Nucleus accumbens (tissue), 56 donors: ENCODE results near the gene SDS.

Source experiments
- DNase-seq, 56 donors: peaks; one replicate each; lab custom pipeline; 2025; lab: John Stamatoyannopoulos, UW

Gene SDS

DNA sequence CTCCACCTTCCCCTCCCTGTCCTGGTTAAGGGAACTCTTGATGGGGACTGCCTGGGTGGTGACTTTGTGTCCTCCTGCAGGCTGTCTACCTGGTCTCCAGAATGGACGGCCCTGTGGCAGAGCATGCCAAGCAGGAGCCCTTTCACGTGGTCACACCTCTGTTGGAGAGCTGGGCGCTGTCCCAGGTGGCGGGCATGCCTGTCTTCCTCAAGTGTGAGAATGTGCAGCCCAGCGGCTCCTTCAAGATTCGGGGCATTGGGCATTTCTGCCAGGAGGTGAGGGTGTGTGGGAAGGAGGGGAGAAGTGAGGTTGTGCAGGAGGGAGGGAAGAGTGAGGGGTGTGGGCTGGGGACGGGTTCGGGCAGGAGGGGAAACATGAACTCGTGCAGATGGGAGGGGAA is 24.2 kb upstream of the SDS start:
- DNase-seq = no peak

DNA sequence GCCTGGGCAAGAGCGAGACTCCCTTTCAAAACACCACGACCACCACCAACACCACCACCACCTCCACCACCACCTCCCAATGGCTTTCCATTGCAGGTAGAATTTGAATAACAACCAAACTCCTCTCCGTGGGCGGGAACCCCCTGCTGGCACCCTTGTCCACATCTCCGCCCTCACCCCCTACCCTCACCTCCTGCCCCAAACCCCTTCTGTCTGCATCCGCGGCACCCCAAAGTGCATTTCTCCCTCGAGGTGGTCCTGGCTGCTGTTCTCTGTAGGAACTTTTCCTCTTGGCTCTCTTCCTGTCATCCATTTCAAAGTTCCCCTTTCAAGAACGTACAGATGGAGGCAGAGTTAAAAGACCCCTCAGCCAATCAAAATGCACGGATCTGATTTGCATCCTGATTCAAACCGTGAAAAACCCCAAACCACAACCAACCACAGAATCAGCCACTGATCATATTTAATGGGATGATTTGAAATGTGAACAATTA is 22.3 kb upstream of the SDS start:
- DNase-seq = no peak

DNA sequence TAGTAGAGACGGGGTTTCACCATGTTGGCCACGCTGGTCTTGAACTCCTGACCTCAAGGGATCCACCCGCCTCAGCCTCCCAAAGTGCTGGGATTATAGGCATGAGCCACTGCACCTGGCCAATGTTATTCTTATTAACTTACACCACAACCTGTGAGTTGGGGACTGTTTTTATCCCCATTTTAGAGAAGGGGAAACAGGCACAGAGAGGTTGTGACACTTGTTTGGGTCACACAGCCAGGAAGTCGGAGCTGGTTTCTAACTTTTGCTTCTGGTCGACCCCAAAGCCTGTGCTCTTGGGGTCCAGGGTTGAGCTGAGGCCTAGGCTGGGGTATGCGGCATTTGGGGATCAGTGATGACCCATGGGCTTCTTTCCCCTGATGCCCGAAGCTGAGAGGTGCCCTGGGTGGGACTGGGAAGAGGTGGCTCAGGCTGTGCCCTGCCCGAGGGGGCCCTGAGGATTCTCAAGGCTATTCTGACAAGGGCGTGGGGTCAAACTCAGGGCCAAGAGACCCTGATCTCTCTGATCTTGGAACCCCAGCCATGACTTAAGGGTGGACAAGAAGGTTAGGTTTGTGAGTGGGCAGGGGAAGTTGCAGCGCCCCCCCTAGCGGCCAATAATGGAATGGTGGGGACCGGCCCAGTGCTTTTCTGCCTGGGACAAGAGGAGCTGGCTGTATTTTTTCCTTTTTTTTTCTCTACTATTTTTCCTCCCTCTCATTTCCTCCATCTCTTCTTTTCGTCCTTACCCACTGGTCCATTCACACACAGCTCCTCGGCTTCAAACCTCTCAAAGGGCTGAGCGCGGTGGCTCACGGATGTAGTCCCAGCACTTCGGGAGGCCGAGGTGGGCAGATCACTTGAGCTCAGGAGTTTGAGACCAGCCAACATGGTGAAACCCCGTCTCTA is 21.5 kb upstream of the SDS start:
- peak in 39 of 56 donors; percentile 4 to 71 (median 24) for DNase-seq

DNA sequence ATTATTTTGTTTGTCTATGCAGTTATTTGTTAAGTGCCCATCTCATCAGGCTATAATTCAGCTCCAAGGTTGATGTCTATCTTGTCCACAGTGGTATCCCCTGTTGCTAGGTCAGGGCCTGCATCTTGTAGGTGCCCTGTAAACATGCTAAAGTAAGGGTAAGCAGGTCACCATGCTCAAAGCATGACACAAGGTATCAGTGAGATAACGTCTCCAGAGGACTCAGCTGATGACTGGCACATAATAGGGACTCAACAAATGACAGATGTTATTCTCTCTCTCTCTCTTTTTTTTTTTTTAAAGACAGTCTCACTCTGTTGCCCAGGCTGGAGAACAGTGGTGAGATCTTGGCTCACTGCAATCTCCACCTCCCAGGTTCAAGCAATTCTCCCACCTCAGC is 20.8 kb upstream of the SDS start:
- no peak for DNase-seq

DNA sequence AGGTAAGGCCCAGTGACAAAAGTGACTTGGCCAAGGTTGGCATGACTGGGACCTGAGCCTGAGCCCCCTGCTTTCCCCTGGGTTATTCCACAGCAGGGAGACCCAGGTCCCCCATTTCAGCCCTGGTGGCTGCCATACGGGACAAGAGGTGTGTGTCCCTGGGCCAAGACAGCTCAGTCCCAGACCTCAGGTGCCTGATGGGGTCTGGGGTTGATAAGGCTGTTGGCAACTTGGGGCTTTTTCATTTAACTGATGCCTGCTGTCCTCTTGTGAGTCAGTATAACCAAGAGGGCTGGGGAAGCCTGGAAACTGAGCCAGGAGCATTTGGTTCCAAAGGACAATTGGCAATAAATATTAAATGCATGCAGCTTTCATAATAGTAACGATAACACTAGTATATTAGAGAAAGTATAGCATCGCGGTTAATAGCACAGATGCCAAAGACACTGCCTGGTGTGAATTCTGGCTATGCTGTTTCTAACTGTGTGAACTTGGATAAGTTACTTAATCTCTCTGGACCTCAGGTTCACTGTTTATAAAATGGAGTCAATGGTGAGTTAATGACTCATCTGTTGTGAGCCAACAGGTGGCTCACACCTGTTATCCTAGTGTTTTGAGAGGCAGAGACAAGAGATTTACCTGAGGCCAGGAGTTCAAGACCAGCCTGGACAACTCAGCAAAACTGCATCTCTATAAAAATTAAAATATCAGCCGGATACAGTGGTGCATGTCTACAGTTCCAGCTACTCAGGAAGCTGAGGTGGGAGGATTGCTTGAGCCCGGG is 19.4 kb upstream of the SDS start:
- DNase-seq = no peak

DNA sequence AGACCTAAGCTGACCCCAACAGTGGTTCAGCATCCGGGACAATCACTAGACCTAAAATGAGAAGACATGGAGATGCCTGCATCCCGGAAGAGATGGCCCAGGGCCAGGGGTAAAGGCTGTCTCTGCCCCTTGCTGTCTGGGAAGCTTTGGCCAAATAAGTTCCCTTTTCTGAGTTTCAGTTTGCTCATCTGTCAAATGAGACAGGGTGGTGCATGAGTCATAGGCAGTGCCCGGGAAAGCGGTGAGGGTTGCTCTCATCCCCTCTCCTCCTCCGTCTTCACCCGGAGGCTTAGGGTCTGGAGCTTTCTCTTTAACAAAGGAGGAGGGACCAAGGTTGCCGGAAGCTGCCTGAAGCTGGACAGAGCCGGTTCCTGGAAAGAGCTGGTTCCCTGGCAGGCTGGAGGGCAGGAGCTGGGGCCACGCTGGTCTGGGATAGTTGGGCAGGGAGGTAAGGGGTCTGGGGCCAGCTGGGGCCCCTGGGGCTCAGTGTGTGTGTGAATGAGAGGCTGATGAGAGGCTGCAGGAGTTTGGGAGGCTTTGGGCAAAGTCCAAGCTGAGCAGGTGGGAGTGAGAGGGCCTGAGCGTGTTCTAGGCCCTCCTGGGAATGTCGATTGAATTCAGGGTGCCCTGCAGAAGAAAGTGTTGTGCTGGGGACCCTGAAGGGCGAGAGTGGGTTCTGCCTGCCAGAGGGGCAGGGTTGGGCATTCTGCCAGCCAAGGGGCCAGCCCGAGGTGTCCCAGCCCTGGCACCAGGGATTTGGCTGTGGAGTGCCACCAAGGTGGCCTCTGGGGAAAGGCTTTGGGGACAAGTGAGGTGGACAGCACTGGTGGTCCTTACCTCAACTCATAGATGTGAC is 18.6 kb upstream of the SDS start, which contains the start of gene SDSL:
TSS of gene SDSL (plus strand) at position 351 of the 856 bp plus-strand sequence. CDS start 5,603 bp downstream, outside the sequence.
- peak in 46 of 56 donors; percentile 3 to 74 (median 36) for DNase-seq

DNA sequence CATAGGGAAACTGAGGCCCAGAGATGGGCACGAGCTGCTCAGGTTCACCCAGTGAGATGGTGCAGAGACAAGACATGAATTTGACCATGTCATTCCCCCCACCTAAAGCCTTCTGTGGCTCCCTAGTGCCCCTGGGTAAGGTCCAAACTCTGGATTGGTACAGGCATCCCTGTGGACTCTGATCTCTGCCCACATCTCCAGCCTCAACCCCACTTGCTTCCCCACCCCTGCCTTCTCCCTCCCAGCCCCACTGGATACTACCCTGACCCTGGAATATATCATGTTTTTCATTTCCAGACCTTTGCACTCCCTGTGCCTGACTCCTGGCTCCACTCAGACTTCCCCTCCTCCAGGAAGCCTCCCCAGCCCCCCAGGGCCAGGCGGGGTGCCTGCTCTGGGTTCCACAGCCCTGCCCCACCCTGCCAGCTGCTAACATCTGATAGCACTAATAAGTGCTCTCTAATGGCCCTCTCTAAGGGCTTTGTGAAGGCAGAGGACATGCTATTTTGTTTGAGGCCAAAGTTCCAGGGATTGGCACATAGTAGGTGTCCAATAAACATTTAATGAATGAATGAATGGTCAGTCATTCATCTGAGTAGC is 17.4 kb upstream of the SDS start:
- DNase-seq = no peak

DNA sequence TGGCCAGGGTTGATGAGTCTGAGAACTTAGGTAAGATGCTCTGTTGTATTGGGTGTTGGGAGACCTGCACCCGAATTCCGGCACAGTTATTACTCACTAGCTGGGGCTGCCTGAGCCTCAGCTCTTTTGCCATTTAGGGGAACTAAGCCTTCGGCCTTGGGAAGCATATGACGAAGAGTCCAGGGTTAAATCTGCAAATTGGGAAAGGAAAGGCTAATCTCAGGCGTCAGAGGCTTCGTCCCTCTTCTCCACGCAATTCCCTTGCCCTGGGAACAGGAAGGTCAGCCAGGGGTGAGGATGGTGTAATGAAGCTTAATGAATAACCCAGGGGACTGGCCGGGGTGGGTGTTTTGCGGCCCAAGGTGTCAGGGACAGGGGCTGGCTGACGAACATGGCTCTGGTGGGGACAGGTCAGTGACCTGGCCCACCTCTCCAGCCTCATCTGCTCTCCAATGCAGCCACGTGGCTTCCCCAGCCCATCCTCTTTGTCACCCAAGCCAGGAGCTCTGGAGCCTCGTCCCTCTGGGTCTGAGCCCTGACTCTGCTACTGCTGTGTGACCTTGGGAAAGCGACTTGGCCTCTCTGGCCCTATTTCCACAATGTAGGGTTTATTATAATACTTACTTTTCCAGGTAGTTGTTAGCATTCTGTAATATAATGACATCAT is 14.7 kb upstream of the SDS start:
- no peak for DNase-seq

DNA sequence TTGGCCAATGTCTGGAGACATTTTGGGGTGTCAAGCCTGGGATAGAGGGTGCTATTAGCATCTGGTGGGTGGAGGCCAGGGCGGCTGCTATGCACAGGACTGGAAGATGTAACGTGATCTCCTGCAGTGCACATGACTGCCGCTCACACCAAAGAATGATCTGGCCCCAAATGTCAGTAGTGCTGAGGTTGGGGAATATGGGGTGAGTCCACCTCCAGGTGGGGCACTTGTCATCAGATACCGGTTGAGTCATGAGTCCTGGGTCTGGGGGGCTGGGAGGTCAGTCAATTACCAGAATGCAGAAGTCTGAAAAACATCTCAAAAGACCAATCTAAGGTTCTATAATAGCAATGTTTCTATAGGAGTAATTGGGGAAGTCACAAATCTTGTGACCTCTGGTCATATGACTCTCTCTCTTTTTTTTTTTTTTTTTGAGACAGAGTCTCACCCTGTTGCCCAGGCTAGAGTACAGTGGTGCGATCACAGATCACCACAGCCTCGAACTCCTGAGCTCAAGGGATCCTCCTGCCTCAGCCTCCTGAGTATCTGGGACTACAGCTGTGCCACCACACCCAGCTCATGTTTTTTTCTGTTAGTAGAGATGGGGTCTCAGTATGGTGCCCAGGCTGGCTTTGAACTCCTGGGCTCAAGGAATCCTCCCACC is 12.5 kb upstream of the SDS start:
- DNase-seq = no peak

DNA sequence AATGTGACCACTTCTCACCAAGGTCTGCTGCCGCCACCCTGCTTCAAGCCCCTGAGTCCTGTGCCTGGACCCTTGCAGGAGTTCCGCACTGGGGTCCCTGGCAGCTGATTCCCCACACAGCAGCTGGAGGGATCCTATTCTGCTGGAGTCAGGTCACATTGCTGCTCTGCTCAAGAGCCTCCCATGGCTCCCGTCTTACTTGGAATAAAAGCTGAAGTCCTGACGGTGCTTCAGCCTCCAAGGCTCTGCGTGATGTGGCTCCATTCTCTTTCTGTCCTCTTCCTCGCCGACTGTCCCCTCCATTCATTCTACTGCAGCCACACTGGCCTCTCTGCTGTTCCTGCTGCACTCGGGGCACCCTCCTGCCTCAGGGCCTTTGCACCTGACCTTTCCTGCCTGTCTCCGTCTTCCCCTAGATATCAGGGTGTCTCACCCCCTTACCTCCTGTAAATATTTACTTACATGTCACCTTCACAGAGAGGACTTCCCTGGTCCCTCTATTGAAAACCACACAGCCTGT is 10.9 kb upstream of the SDS start:
- no peak for DNase-seq

DNA sequence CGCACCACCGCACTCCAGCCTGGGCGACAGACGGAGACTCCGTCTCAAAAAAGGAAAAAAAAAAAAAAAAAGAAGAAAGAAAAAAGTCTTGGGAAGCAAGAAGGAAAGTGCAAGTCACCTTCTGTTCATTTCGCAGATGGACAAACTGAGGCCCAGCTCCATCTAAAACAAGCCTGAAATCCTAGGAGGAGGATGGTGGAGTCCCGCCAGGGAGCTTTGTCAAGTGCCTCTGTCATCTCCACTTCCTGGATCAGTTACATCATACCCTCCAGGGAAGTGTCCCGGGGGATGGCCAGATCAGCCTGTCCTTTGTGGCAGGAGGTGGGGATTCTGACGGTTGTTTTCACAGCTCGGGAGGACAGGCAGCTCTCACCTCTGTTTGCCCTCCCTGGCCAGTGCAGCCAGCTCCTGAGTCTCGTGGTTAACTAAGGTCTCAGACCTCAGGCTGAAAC is 9.8 kb upstream of the SDS start:
- DNase-seq = no peak

DNA sequence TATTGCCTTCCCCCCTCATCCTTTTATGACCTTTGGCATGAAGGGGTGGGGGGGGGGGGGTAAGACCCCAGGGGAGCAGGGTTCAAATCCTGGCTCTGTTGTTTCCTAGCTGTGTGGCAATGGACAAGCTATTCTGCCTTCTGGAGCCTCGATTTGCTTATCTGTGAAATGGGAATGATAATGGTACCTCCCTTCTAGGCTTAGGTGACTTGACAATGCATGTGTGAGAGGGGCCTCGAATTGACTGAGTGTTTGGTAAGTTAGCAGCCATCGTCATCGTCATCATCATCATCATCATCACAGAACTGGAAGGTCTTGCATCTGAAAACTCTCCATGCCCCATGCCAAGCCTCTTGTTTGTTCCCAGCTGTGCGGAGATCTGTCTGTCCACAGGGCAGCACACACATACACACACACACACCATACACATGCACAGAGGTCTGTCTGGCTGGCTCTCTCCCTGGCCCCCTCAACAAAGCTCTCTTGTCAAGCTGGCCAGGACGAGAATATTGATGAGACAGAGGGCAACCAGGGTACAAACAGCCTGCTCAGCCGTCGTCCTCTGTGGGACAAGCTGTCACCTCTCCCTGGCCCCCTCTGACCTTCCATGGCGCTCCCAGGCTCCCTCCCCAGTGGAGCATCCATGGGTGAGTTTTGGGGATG is 5.9 kb upstream of the SDS start:
- DNase-seq = peak in 13 of 56 donors; percentile 7 to 38 (median 25)

DNA sequence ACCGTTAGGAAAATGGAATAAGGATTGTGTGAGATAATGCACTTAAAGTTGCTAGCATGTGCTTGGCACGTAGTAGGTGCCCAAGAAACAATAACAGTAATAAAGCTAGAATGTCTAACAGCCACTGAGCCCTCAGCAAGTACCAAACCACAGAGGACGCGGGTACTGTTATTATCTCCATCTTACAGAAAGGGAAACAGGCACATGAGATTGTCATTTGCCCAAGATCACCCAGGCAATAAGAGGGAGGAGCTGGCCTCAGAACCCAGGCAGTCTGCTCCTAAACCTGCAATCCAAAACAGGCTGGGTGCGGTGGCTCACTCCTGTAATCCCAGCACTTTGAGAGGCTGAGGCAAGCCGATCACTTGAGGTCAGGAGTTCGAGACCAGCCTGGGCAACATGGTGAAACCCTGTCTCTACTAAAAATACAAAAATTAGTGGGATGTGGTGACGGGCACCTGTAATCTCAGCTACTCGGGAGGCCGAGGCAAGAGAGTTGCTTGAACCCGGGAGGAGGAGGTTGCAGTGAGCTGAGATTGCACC is 5.1 kb upstream of the SDS start:
- no peak for DNase-seq

DNA sequence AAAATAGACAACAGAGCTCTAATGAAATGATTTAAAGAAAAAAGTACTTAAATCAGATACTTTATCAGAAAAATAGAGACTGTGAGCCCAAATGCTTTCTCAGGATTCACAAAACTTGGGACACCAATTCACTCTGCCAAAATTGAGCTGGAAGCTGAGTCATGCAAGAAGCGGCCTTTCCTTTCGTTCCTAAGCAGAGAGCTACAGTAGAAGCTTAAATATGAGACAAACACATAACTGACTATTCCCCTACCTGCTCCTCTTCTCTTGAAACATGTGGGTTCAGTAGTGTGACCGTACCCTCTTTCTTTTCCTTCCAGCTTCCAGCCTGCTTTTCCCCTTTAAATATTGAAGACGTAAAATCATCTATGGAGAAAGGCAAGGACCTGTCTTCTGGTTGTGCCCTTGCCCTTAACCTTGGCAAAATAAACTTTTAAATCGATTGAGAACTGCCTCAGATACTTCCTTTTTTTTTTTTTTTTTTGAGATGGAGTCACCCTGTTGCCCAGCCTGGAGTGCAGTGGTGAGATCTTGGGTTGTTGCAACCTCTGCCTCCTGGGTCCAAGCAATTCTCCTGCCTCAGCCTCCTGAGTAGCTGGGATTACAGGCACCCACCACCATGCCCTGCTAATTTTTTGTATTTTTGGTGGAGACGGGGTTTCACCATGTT is 4.4 kb upstream of the SDS start:
- DNase-seq = peak in 1 of 56 donors; percentile 13

DNA sequence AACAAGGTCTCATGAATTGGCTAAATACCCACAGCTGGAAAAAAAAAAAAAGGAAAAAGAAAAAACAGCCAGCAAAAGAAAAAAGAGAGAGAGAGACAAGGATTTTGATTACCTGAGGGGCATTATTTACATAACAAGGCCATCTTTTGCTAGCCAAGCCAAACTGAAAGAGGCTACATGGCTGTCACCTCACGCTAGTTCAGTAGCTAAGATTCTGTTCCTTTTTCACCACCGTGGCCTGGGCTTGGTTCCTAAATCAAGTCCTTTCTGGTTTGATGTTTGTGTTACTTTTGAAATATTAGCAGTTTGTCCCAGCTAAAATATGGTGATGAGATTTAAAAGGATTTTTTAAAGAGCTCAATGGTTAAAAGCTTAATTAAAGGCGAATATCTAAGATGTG is 2.0 kb upstream of the SDS start:
- no peak for DNase-seq

DNA sequence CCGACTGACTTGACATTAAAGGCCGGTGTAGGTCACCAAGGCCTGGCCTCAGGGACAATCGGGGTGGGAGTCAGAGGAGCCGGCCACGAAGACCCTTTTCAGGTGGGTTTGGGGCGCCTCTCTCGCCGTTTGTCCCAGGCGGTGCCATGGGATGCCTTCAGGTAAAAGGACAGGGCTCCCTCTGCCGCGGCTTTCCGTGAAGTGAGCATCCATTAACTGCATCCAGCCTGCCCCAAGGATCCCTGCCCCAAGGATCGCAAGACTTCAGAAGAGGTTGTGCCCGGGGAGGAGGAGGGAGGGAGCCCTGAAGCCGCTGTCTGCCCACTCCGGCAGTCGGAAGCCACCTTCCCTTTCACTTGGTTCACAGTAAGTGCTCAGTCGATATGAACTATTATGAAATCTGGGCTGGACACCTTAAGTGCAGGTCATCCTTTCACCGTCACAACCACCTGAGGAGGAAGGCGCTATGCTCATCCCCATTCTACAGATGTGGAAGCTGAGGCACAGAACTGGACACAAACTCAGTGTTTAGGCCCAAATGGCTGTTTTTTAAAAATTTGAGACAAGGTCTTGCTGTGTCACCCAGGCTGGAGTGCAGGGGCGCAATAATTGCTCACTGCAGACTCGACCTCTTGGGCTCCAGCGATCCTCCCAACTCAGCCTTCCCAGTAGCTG is 964 bp downstream of the SDS start:
- no peak for DNase-seq
